K562 (cell line): Measurements from ENCODE around the gene CYB5RL. TPM values are rescaled to one million over a fixed set of nuclear protein-coding genes. Genes with fewer than 3 reads are reported as not detected.

ENCODE experiments used
- BRF2 ChIP-seq: IDR thresholded peaks from 3 replicates; pipeline ENCODE4 v1.6.1; 2011; ENCODE audit warnings: borderline replicate concordance, mild to moderate bottlenecking; ENCODE audit not compliant: insufficient read length, insufficient read depth
- CTCF ChIP-seq, 3 experiments: IDR thresholded peaks in 2 of 3; conservative IDR thresholded peaks in 1 of 3; 2 replicates each; pipeline ENCODE4 v1.5.1; 2011 to 2012; ENCODE audit warnings: low read length in 3 of 3, mild to moderate bottlenecking in 3 of 3, control low read depth in 2 of 3, improper control_type of control experiment in 1 of 3, inconsistent platforms in 1 of 3, low read depth in 1 of 3, mixed read lengths in 1 of 3, moderate library complexity in 1 of 3; ENCODE audit not compliant: insufficient read depth in 2 of 3
- FOXO4 ChIP-seq: fragments of 450-650 bp; formaldehyde crosslinking; IDR thresholded peaks from 2 replicates; pipeline ENCODE4 v1.4.0; 2020; ENCODE audit warnings: mild to moderate bottlenecking, moderate library complexity
- POLR2B ChIP-seq: fragments of 450-650 bp; IDR thresholded peaks from 2 replicates; pipeline ENCODE4 v1.6.1; 2018; ENCODE audit warnings: low read depth; ENCODE audit not compliant: partially characterized antibody
- RREB1 ChIP-seq: fragments of 250-450 bp; sonication (Bioruptor Pico); IDR thresholded peaks from 2 replicates; pipeline ENCODE4 v1.4.0; 2020
- TGIF2 ChIP-seq: sonication (generic); formaldehyde crosslinking; IDR thresholded peaks from 2 replicates; pipeline ENCODE4 v1.8.1; 2022; ENCODE audit warnings: mild to moderate bottlenecking, missing genetic modification reagents, moderate library complexity
- THAP7 ChIP-seq: fragments of 250-450 bp; sonication (Bioruptor Pico); IDR thresholded peaks from 2 replicates; pipeline ENCODE4 v1.5.0; 2021
- ZFP1 ChIP-seq: fragments of 450-650 bp; formaldehyde crosslinking; IDR thresholded peaks from 2 replicates; pipeline ENCODE4 v1.4.0; 2020; ENCODE audit warnings: mild to moderate bottlenecking, mixed read lengths
- ZNF280B ChIP-seq: fragments of 250-450 bp; sonication (Bioruptor Pico); IDR thresholded peaks from 2 replicates; pipeline ENCODE4 v1.5.1; 2021; ENCODE audit warnings: mild to moderate bottlenecking
- ZNF707 ChIP-seq: fragments of 250-450 bp; sonication (Bioruptor Pico); conservative IDR thresholded peaks from 2 replicates; pipeline ENCODE4 v1.8.0; 2022; ENCODE audit warnings: inconsistent platforms, mild to moderate bottlenecking, moderate library complexity
- polyA plus RNA-seq, 8 experiments: library from polyadenylated mRNA; depleted of rRNA in 4 of 8; stranded (reverse) in 5 of 8; unstranded in 3 of 8; fragments of >200 nt; fragmentation: Nextera tagmentation in 2 of 8; fragmentation: Illumina TruSeq in 1 of 8; extraction: Ambion mirVana in 2 of 8; extraction: Trizol in 1 of 8; gene quantifications; 2 replicates each; pipeline versions ENCODE4 v1.2.1 to v1.2.3, GENCODE V29; 2011 to 2014; ENCODE audit warnings: inconsistent platforms in 1 of 8, missing spikeins in 1 of 8
- total RNA-seq, 7 experiments: library from RNA; depleted of rRNA in 6 of 7; stranded (reverse); fragments of >200 nt in 6 of 7; fragmentation: Illumina TruSeq in 2 of 7; extraction: Trizol in 2 of 7; gene quantifications; 2 replicates each; pipeline versions ENCODE4 v1.2.1 to v1.2.3, GENCODE V29; 2011 to 2021; ENCODE audit warnings: low replicate concordance in 1 of 7

Gene CYB5RL
- total and polyA plus RNA-seq, 9 of the 15 experiments (the other 6 are each of a cell fraction or from before 2014, with no cell fraction given) = 7.9 to 18.0 (median 11.2) TPM

GRCh38 chr1:54156986-54157385 lies 42.8 kb downstream of the CYB5RL start (continued):
- TF ChIP-seq RREB1 = no peak
- TF ChIP-seq CTCF (IDR thresholded peaks at IDR 0.05 in 2 of 3, conservative IDR thresholded peaks at IDR 0.05 in 1 of 3; ENCODE audit: insufficient read depth in 2 of 3, low read depth in 1 of 3, low read length in 3 of 3) = no peak
- no peak for TF ChIP-seq ZFP1 (CRISPR knock-in tag)
- no peak for TF ChIP-seq ZNF280B
- TF ChIP-seq POLR2B = no peak
- TF ChIP-seq BRF2 = no peak
- TF ChIP-seq THAP7 = no peak
- no peak for TF ChIP-seq ZNF707 (CRISPR knock-in tag)
- TF ChIP-seq FOXO4 (CRISPR knock-in tag) = no peak
- TF ChIP-seq TGIF2 (CRISPR knock-in tag) = no peak
